Measurements from ENCODE around the gene CXCR5. TPM values are rescaled to one million over a fixed set of nuclear protein-coding genes. Genes with fewer than 3 reads are reported as not detected.

The CXCR5 gene
- total and polyA plus RNA-seq, 10 donors = 25.0 to 66.6 (median 34.3) TPM

- H3K4me1 ChIP-seq = peaks cover 43 to 77% (median 60%) of the 10 kb centered on the region in 6 donors
- intact Hi-C loops (cut with DNase I; ENCODE audit: low total_unique reads) = no loop called here
- WGBS, 5 donors = 63 to 76% (median 70%) methylated on average over 10 to 12 of the region's 12 CpGs
- peaks cover 0 to 82% (median 48%) of the 10 kb centered on the region in 6 donors for H3K36me3 ChIP-seq
- no peaks in the 10 kb centered on the region for H3K9me3 ChIP-seq
- peak overlapping the region in 1 of 8 donors; percentile 55 for H3K4me3 ChIP-seq
- TF ChIP-seq POLR2A (IDR thresholded peaks at IDR 0.05) (no peak), POLR2AphosphoS5 (IDR thresholded peaks at IDR 0.05) (peak; percentile 22 to 56 (median 40))
- H3K27ac ChIP-seq = peak overlapping the region; percentile 53 to 89 (median 78)
- no peaks in the 10 kb centered on the region for H3K27me3 ChIP-seq (replicated peaks in 1 of 7)
- DNase-seq = peak; percentile 77
Measured at GRCh38 chr11:118896921-118897591, 13.4 kb downstream of the CXCR5 start.

- H3K4me3 ChIP-seq = no peak overlapping the region
- peak overlapping the region in 3 of 8 donors; percentile 69 to 89 (median 85) for H3K27ac ChIP-seq
- no peak for TF ChIP-seq POLR2A (IDR thresholded peaks at IDR 0.05)
- no peak for TF ChIP-seq CTCF (IDR thresholded peaks at IDR 0.05 in 8 of 11, conservative IDR thresholded peaks at IDR 0.05 in 3 of 11)
- peak in 1 of 3 donors; percentile 4 for TF ChIP-seq POLR2AphosphoS5 (IDR thresholded peaks at IDR 0.05)
- H3K27me3 ChIP-seq (replicated peaks in 1 of 7) = no peaks in the 10 kb centered on the region
- peaks cover 38 to 70% (median 53%) of the 10 kb centered on the region in 6 donors for H3K4me1 ChIP-seq
- no peaks in the 10 kb centered on the region for H3K9me3 ChIP-seq
- intact Hi-C loops (cut with DNase I; ENCODE audit: low total_unique reads) = no loop called here
- H3K36me3 ChIP-seq = peaks cover 0 to 89% (median 55%) of the 10 kb centered on the region in 6 donors
- DNase-seq = no peak
- 90 to 93% (median 91%) methylated on average over 13 of the region's 13 CpGs for WGBS, 5 donors
Measured at GRCh38 chr11:118897721-118898310, 14.1 kb downstream of the CXCR5 start.

- peak; percentile 43 to 78 (median 53) for TF ChIP-seq POLR2AphosphoS5 (IDR thresholded peaks at IDR 0.05)
- TF ChIP-seq CTCF (IDR thresholded peaks at IDR 0.05 in 8 of 11, conservative IDR thresholded peaks at IDR 0.05 in 3 of 11) = no peak
- no peak for TF ChIP-seq POLR2A (IDR thresholded peaks at IDR 0.05)
- Histone ChIP-seq H3K36me3 (peaks cover 0 to 92% (median 62%) of the 10 kb centered on the region in 6 donors), H3K4me1 (peaks cover 31 to 70% (median 45%) of the 10 kb centered on the region in 6 donors), H3K4me3 (no peak overlapping the region), H3K27me3 (replicated peaks in 1 of 7) (no peaks in the 10 kb centered on the region), H3K27ac (peak overlapping the region in 1 of 8 donors; percentile 89), H3K9me3 (no peaks in the 10 kb centered on the region)
- WGBS, 5 donors = 84 to 92% (median 92%) methylated on average over 18 to 35 of the region's 35 CpGs
- DNase-seq = peak; percentile 78
- intact Hi-C loops (cut with DNase I; ENCODE audit: low total_unique reads) = no loop called here
Measured at GRCh38 chr11:118898400-118899295, 15.0 kb downstream of the CXCR5 start.

- DNase-seq = no peak
- Histone ChIP-seq H3K4me1 (peaks cover 29 to 66% (median 38%) of the 10 kb centered on the region in 6 donors), H3K27me3 (replicated peaks in 1 of 7) (no peaks in the 10 kb centered on the region), H3K27ac (peak overlapping the region in 1 of 8 donors; percentile 89), H3K4me3 (no peak overlapping the region), H3K9me3 (no peaks in the 10 kb centered on the region), H3K36me3 (peaks cover 0 to 92% (median 65%) of the 10 kb centered on the region in 6 donors)
- 67 to 94% (median 83%) methylated on average over 2 to 6 of the region's 6 CpGs for WGBS, 5 donors
- intact Hi-C loops (cut with DNase I; ENCODE audit: low total_unique reads) = no loop called here
- TF ChIP-seq POLR2AphosphoS5 (IDR thresholded peaks at IDR 0.05) (no peak), POLR2A (IDR thresholded peaks at IDR 0.05) (no peak), CTCF (IDR thresholded peaks at IDR 0.05 in 8 of 11, conservative IDR thresholded peaks at IDR 0.05 in 3 of 11) (no peak)
Measured at GRCh38 chr11:118899296-118899688, 15.6 kb downstream of the CXCR5 start.

Measured in spleen (tissue), 11 donors.